Activated CD4-positive, CD25-positive, alpha-beta regulatory T cell treated with anti-CD3 and anti-CD28 coated beads, Interleukin-2, amount 50 U/mL, for 24 hours (primary cell): ENCODE measurements around the gene KPTN.
A peak's percentile ranks its signal among the peaks of the same experiment; 100 is the strongest.

ENCODE experiments used
- ATAC-seq, 2 donors: fragments of 150-1000 bp; cut with Tn5 transposase; one replicate each; pipeline ENCODE4 v1.10.0; 2021; ENCODE audit warnings: mild to moderate bottlenecking in 1 of 2, moderate library complexity in 1 of 2

The KPTN gene

GRCh38 chr19:47464675-47465419 is 19.2 kb downstream of the KPTN start:
- ATAC-seq, result no peak

- no peak for ATAC-seq
Measured at GRCh38 chr19:47461876-47462275, 22.1 kb downstream of the KPTN start.

- no peak for ATAC-seq
Measured at GRCh38 chr19:47459477-47459876, 24.5 kb downstream of the KPTN start.

DNA sequence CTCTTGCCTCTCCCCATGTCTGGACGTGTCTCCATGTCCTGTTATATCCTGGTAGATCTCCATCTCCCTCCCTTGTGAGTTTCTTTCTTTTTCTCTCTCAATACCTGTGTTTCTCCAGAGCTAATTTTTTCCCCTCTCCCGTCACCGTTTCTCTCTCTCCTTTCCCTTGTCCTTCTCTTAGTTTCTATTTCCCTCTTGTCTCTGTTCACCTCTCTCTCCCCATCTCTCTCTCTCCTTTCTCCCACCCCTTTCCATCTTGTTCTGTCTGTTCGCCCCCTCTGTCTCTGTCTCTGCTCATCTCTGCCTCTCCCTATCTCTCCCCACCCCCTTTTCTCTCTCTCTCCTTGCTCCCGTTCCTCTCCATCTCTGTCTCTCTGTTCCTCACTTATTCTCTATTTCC is 25.3 kb downstream of the KPTN start:
- ATAC-seq, result no peak

DNA sequence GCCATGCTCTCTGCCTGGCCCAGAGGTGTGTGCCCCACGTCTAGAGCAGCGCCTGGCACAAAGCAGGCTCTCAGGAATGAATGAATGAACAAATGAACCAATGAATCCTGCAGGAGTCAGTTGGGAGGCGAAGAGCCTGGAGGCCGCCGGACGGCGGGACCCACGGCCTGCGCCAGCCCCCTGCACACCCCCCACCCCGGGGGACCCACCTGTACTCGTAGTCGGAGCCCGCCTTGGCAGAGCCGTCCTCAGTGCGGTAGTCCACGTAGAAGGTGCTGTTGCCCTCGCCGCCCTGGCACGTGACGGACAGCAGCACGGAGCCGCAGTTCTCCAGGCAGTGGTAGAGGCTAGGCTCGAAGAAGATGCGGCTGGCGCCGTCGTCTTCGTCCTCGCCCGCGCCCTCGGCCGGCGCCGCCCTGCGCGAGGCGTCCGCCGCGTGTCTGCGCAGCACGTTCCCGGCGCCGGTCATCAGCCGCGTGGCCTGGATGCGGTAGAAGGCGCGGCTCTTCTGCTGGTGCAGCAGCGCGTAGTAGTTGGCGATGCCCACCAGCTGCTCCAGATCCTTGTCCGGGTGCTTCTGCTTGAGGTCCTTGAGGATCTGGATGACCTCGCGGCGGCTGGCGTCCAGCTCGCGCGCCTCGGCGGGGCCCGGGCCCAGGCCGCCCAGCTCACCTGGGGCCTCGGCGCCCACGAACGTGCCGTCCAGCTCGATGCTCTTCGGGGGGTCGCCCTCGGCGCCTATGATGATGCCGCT is 27.1 kb downstream of the KPTN start:
- no peak for ATAC-seq

GRCh38 chr19:47450478-47450877 is 33.5 kb downstream of the KPTN start:
- no peak for ATAC-seq

GRCh38 chr19:47448360-47448727 is 35.7 kb downstream of the KPTN start:
- no peak for ATAC-seq

GRCh38 chr19:47447470-47448359 is 36.3 kb downstream of the KPTN start:
- peak; percentile 58 to 60 for ATAC-seq

DNA sequence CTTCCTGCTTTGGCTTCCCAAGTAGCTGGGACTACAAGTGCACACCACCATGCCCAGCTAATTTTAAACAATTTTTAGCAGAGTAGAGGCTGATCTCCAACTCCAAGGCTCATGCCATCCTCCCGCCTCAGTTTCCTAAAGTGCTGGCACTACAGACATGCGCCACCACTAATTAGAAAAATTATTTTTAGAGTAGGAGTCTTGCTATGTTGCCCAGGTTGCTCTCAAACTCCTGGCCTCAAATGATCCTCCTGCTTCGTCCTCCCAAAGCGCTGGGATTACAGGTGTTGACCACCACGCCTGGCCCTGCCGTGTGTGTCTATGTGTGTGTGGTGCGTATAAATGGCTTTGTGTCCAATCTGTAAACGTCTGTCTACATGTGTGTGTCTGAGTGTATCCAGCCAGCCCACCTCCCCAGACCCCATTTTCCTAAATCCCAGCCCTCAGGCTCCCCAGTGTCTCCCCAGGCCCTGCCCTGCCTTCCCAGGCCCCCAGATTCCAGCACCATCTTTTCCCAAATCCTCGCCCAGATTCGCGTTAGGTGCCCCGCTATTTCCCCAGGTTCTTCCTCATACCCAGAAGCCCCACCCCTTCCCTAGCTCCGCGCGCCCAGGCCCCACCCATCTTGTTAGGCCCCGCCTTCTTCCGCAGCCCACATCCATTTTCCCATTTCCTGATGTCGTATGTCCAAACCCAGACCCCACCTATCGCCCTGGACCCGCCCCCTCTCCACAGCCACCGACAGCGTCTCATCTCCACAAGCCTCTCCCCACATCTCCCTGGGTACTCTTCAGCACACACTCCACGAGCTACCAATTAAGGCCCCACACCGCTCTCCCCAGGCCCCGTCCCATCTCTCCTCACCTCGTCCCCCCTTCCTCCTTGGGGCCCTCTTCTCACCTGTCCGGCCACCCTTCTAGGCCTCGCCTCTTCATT is 37.2 kb downstream of the KPTN start:
- ATAC-seq, result no peak

DNA sequence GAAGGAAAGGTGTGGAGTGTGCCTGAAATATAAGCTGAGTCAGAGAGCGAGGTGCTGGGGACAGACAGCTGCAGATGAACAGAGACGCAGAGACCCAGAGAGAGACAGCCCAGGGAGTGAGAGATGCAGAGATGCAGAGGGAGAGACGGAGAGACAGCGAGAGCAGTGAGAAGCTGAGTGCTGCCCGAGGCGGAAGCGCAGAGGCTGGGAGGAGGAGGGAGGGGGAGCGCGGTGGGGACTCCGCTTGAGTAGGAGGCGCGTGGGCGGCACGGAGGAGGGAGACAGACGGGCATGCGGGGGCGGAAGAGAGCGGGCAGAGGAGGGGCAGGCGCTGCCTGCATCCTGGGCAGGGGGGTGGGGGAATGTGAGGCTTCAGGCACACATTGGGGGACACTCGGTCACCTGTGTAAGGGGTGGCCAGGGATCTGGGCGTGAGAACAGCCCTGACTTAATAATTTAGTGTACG is 38.0 kb downstream of the KPTN start:
- ATAC-seq, result peak; percentile 27 to 34

DNA sequence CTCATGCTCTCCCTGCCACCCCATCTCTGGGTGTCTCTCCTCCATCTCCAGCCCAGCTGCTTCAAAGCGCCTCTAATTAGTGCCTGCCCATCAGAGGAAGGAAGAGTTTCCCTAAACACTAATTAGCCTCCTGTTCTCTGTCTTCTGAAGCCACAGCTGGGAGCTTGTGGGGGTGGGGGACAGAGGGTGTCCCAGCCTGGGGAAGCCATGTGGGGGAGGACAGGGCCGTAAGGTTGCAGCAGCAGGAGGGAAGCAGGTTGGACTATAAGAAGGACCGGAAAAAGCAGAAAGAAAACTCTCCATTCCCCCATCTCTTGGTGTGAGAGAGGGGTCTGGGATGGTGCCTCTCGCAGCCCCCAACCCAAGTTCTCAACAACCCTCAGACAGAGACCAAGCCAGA is 38.5 kb downstream of the KPTN start:
- no peak for ATAC-seq

- peak; percentile 26 to 44 for ATAC-seq
Measured at GRCh38 chr19:47444388-47444821, 39.6 kb downstream of the KPTN start.

DNA sequence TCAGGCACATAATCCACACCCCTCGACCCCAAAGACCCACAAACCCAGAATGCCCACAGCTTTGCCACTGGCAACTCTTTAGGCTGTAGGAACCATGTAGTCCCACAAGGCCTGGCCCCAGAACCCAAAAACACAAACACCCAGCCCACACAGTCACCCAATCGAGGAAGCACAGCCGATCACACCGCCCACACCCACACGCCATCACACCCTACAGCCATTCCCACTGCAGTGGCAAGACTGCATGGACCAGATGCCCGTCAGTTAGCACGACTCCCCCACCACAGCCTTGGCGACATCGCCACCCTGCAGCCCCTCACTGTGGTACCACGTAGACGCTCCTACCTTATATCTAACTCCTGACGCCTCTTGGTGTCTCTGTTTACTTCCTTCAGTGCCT is 40.7 kb downstream of the KPTN start:
- ATAC-seq, result no peak

GRCh38 chr19:47438793-47439220 is 45.2 kb downstream of the KPTN start:
- no peak for ATAC-seq

DNA sequence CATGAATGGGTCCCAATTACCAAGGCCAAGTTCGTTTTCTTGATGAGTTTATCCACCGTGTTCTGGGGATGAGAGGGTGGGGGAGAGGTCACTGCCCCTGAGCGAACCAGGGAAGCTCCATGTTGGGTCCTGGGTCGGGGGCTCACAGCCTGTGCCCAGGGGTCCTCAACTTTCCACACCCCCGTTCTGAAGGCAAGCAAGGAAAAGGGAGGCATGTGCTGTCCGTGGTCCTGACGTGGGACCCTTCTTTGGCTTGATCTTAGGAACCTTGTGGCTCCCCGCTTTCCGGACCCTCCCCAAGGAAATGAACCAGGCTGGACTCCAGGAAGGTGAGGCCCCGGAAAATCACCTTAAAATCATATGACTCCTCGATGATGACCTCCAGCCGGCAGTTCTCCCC is 46.5 kb downstream of the KPTN start:
- no peak for ATAC-seq

GRCh38 chr19:47436712-47437401 is 47.2 kb downstream of the KPTN start:
- ATAC-seq, result peak; percentile 86 to 89

DNA sequence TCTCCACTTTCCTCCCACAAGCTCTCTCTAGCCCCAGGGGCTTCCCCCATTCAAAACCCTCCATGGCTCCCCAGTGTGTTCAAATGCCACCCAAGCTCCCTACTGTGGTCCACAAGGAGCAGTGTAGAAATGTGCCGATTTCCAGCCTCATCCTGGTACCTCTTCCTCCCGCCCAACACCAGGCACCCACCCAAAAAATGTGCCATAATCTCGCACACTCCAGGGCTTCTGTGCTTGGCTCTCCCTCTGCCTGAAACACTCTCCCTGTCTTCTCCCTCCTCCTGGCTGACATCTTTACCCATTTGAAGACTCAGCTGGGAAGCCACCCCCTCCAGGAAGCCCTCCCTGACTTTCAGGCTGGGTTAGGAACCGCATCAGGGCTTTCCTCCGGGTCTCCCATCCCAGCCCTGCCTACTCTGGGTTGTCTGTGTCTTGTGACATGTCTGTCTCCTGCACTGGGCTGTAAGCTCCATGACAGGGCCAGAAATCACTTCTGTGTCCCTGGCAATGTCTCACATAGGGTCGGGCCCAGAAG is 48.1 kb downstream of the KPTN start:
- no peak for ATAC-seq

DNA sequence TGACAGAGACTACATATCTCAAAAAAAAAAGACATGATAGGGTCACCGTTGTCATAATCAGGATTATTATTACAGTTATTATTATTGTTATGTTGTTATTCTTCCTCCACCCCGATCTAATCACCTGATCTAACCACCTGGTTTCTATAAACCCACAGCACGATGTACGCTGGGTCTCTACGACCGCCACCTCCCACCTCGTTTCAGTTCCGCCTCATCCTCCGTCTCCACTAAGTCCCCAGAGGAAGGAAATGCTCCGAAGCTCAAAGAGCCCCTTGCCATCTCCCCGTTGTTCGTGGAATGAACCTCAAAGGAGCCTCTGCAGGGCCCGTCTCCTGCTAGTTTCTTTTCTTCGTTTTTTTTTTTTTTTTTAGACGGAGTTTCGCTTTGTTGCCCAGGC is 48.8 kb downstream of the KPTN start:
- peak; percentile 33 to 50 for ATAC-seq

GRCh38 chr19:47434088-47434487 is 49.9 kb downstream of the KPTN start:
- no peak for ATAC-seq

- ATAC-seq, result peak in 1 of 2 donors; percentile 24
Measured at GRCh38 chr19:47433121-47433520, 50.9 kb downstream of the KPTN start.

DNA sequence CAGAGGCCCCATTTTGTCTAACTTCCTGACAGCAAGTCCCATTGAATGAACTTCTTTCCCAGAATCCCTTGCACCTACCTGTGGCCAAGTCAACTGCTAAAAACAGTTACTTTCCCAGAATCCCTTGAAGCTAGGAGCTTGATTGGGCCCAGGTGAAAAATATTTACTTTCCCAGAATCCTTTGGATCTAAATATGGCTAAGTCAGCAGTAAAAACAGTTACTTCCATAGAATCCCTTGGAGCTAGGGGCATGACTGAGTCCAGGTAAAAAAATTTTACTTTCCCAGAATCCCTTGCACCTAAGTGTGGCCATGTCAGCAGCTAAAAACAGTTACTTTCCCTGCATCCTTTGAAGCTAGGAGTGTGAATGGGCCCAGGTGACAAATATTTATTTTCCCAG is 51.5 kb downstream of the KPTN start:
- no peak for ATAC-seq
